ENCODE data around the gene CCDC15.

- TF ChIP-seq CTCF (IDR thresholded peaks at IDR 0.05; ENCODE audit: low read length) (no peak), EZH2 (IDR thresholded peaks at IDR 0.05; ENCODE audit: borderline replicate concordance, low read length) (no peak)
These were observed 37.7 kb upstream of the CCDC15 start for GRCh38 chr11:124916370-124916710.
